ENCODE measurements around the gene RPGRIP1L. TPM values are rescaled to one million over a fixed set of nuclear protein-coding genes. Genes with fewer than 3 reads are reported as not detected.

The RPGRIP1L gene
- total and polyA plus RNA-seq, 2 of the 8 experiments (the other 6 are each of a cell fraction or from before 2014, with no cell fraction given) = 4.0 to 13.7 TPM

GRCh38 chr16:53664724-53665345, 38.8 kb downstream of the RPGRIP1L start:
- no peaks in the 10 kb centered on the region for H3K9me3 ChIP-seq (ENCODE audit: insufficient read depth in 2 of 2, low read depth in 1 of 2, low read length in 1 of 2)
- H3K79me1 ChIP-seq (ENCODE audit: low read depth, low read length) = no peaks in the 10 kb centered on the region
- no peak for DNase-seq (ENCODE audit: low read depth in 1 of 2, low spot score in 2 of 2)
- no peak overlapping the region for H4K91ac ChIP-seq (replicated peaks; ENCODE audit: insufficient read length, low read length)
- no peaks in the 10 kb centered on the region for H4K20me1 ChIP-seq (replicated peaks in 1 of 2; ENCODE audit: control insufficient read depth in 1 of 2, insufficient read depth in 2 of 2, low read length in 2 of 2)
- no peaks in the 10 kb centered on the region; a peak in 1 of 7 replicates for H3K4me1 ChIP-seq (replicated peaks in 1 of 4; ENCODE audit: control insufficient read depth in 3 of 4, insufficient read depth in 4 of 4, low read length in 3 of 4)
- no peak for FAIRE-seq
- WGBS, 2 experiments (ENCODE audit: extremely low coverage in 1 of 2, insufficient coverage in 1 of 2, insufficient read length in 1 of 2, insufficient replicate concordance in 2 of 2, low coverage in 1 of 2, low lambda C conversion rate in 2 of 2, missing lambda C conversion rate in 1 of 2) = 75% methylated on average over 7 of the region's 7 CpGs; no CpG with 5 or more reads in 1 of the 2 experiments
- H3K14ac ChIP-seq (ENCODE audit: insufficient read length) = no peak overlapping the region
- H3K36me3 ChIP-seq (ENCODE audit: control insufficient read depth in 2 of 4, insufficient read depth in 4 of 4, low read length in 3 of 4) = no peaks in the 10 kb centered on the region
- H4K8ac ChIP-seq (ENCODE audit: extremely low read depth, insufficient read depth, low read length) = no peak overlapping the region
- H3K23ac ChIP-seq (ENCODE audit: insufficient read length) = no peak overlapping the region
- no peak overlapping the region for H2AFZ ChIP-seq (ENCODE audit: low read length)
- no peak overlapping the region for H2BK120ac ChIP-seq (replicated peaks; ENCODE audit: low read depth, low read length)
- no peak overlapping the region for H2BK12ac ChIP-seq (ENCODE audit: low read depth, low read length)
- no peak overlapping the region for H3K56ac ChIP-seq (replicated peaks; ENCODE audit: insufficient read length, low read depth, low read length)
- no peak overlapping the region for H2BK5ac ChIP-seq (ENCODE audit: low read depth, low read length)
- H3K4me2 ChIP-seq (ENCODE audit: insufficient read depth in 1 of 2, low read depth in 2 of 2, low read length in 2 of 2) = no peak overlapping the region
- H3K18ac ChIP-seq (ENCODE audit: extremely low read depth, low read length) = no peak overlapping the region
- POLR2A ChIA-PET (ENCODE audit: partially characterized antibody) = interaction anchor here (1.1 kb wide), 1 partner anchor 11 kb away, joined by 3 read pairs; no protein-coding TSS in a partner anchor
- H2BK15ac ChIP-seq (ENCODE audit: low read length) = no peak overlapping the region
- CTCF ChIA-PET (ENCODE audit: partially characterized antibody) = no interaction called here
- no peak overlapping the region for H3K4ac ChIP-seq (replicated peaks; ENCODE audit: insufficient read length, low read depth, low read length)
- no peak overlapping the region for H3K9ac ChIP-seq (replicated peaks in 1 of 4; ENCODE audit: extremely low read depth in 1 of 4, low read depth in 3 of 4, low read length in 3 of 4)
- no peak overlapping the region for H3K4me3 ChIP-seq (ENCODE audit: extremely low read depth in 1 of 4, insufficient read depth in 2 of 4, low read depth in 3 of 4, low read length in 4 of 4)
- no peaks in the 10 kb centered on the region for H3K79me2 ChIP-seq (ENCODE audit: control insufficient read depth in 1 of 2, insufficient read depth in 2 of 2, low read length in 2 of 2)
- no peak overlapping the region for H2AK5ac ChIP-seq (ENCODE audit: low read depth, low read length)
- H2BK20ac ChIP-seq (ENCODE audit: low read length) = no peak overlapping the region
- H3K23me2 ChIP-seq (ENCODE audit: low read depth, low read length) = no peaks in the 10 kb centered on the region
- no peak overlapping the region for H3K27ac ChIP-seq (ENCODE audit: low read depth, low read length)
- no peaks in the 10 kb centered on the region for H3K27me3 ChIP-seq (replicated peaks in 1 of 4; ENCODE audit: control insufficient read depth in 3 of 4, extremely low read depth in 1 of 4, insufficient read depth in 3 of 4, low read length in 3 of 4)
- H4K5ac ChIP-seq (ENCODE audit: insufficient read length, low read depth, low read length) = no peak overlapping the region
- no peak for TF ChIP-seq SIX5 (IDR thresholded peaks at IDR 0.05; ENCODE audit: low read depth, low read length)
- no peak for TF ChIP-seq SP2 (IDR thresholded peaks at IDR 0.05; ENCODE audit: low read length)
- TF ChIP-seq MAX (IDR thresholded peaks at IDR 0.05) = no peak
- TF ChIP-seq ZNF274 (IDR thresholded peaks at IDR 0.05; ENCODE audit: borderline replicate concordance, extremely low read depth, low read length) = no peak
- no peak for TF ChIP-seq SP1 (IDR thresholded peaks at IDR 0.05; ENCODE audit: low read depth, low read length)
- no peak for TF ChIP-seq CBX5 (IDR thresholded peaks at IDR 0.05; ENCODE audit: low read depth, low read length)
- no peak for TF ChIP-seq CTCF (IDR thresholded peaks at IDR 0.05; ENCODE audit: control extremely low read depth in 1 of 3, insufficient read depth in 1 of 3, low read depth in 1 of 3, low read length in 3 of 3)

Measured in H1 (cell line).